ENCODE results near the gene THSD4.

DNA sequence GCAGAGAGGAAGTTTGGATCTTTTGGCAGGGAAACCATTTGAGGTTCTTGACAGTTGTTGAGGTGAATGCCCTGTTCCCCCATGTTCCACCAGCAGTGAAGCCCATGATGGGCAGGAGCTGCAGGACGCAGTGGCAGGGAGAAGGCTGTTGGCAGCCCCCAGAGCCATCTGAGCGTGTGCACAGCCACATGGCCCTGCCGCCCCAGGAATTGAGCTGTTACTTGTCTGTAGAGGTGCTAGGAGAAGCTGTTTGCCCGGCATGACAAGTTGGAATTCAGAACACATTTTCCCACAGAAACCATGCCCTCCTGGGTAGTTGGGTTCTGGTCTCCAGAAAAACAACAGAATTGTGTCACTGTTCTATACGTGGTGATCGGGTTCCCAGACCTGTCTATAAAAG is 476.9 kb downstream of the THSD4 start:
- TF ChIP-seq, protein P1, sequence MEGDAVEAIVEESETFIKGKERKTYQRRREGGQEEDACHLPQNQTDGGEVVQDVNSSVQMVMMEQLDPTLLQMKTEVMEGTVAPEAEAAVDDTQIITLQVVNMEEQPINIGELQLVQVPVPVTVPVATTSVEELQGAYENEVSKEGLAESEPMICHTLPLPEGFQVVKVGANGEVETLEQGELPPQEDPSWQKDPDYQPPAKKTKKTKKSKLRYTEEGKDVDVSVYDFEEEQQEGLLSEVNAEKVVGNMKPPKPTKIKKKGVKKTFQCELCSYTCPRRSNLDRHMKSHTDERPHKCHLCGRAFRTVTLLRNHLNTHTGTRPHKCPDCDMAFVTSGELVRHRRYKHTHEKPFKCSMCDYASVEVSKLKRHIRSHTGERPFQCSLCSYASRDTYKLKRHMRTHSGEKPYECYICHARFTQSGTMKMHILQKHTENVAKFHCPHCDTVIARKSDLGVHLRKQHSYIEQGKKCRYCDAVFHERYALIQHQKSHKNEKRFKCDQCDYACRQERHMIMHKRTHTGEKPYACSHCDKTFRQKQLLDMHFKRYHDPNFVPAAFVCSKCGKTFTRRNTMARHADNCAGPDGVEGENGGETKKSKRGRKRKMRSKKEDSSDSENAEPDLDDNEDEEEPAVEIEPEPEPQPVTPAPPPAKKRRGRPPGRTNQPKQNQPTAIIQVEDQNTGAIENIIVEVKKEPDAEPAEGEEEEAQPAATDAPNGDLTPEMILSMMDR (IDR thresholded peaks at IDR 0.05): no peak
- TF ChIP-seq POLR2A (IDR thresholded peaks at IDR 0.05): no peak
